B cell (primary cell): ENCODE results near the gene UBXN7.
"Not testable (repeated sequence)": the region's sequence is repeated elsewhere in the genome, so short reads cannot be mapped to it uniquely, and the experiment has no call there.

ENCODE experiments used
- EZH2 ChIP-seq: IDR thresholded peaks from 2 replicates; pipeline ENCODE4 v1.6.1; 2012; ENCODE audit warnings: borderline replicate concordance, low read depth, mild to moderate bottlenecking, moderate library complexity, low read length; ENCODE audit not compliant: insufficient read depth, poor library complexity, severe bottlenecking
- TF ChIP-seq, protein P1 (sequence below): fragments of 200-600 bp; IDR thresholded peaks from one replicate; pipeline ENCODE4 v1.8.0; 2022; ENCODE audit warnings: antibody characterized with exemption, mild to moderate bottlenecking

DNA sequence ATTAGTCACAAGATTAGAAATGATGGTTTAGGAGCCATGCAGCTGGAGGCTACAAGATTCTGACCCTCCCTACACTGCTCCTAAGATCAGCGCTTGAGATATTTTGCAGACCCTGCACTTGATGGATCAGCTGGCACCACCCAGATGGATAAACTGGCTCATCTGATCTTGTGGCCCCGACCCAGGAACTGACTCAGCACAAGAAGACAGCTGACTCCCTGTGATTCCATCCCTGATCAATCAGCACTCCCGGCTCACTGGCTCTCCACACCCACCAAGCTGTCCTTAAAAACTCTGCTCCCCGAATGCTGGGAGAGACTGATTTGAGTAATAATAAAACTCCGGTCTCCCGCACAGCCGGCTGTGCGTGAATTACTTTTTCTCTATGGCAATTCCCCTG, 129.3 kb downstream of the UBXN7 start:
- TF ChIP-seq, protein P1, sequence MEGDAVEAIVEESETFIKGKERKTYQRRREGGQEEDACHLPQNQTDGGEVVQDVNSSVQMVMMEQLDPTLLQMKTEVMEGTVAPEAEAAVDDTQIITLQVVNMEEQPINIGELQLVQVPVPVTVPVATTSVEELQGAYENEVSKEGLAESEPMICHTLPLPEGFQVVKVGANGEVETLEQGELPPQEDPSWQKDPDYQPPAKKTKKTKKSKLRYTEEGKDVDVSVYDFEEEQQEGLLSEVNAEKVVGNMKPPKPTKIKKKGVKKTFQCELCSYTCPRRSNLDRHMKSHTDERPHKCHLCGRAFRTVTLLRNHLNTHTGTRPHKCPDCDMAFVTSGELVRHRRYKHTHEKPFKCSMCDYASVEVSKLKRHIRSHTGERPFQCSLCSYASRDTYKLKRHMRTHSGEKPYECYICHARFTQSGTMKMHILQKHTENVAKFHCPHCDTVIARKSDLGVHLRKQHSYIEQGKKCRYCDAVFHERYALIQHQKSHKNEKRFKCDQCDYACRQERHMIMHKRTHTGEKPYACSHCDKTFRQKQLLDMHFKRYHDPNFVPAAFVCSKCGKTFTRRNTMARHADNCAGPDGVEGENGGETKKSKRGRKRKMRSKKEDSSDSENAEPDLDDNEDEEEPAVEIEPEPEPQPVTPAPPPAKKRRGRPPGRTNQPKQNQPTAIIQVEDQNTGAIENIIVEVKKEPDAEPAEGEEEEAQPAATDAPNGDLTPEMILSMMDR = not testable (repeated sequence)
- not testable (repeated sequence) for TF ChIP-seq EZH2
